OCI-LY7 (cell line): Measurements from ENCODE around the gene CDR2L.

Source experiments
- EZH2phosphoT487 ChIP-seq: fragments of 200-600 bp; sonication (generic); IDR thresholded peaks from 2 replicates; pipeline ENCODE4 v1.6.1; 2018; ENCODE audit warnings: low read depth, borderline replicate concordance, mild to moderate bottlenecking, mixed run types, antibody characterized with exemption, low read length, moderate library complexity, mixed read lengths
- TF ChIP-seq, protein P1 (sequence below): fragments of 200-600 bp; sonication (generic); conservative IDR thresholded peaks from 2 replicates; pipeline ENCODE4 v1.5.1; 2014; ENCODE audit warnings: mild to moderate bottlenecking, antibody characterized with exemption, low read length, moderate library complexity, mixed read lengths

DNA sequence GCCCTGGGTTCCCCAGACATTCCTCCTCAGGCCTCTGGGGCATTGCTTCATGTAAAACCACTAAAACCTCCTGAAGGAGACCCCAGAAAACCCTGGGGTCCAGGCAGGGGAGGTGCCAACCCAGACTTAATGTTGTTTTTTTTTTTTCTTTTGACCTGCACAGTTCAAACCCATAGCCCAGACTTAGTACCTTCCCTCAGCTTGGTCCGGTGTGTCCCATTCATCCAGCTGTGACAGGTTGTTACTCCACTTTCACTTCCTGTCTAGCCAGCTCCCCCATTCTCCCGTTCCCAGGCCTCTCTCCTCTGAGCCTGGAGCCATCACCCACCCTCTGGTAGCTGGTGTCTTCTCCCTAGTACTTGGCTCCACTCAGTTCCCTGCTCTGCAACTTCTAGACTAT is 4.8 kb downstream of the CDR2L start:
- TF ChIP-seq EZH2phosphoT487 = no peak
- TF ChIP-seq, protein P1, sequence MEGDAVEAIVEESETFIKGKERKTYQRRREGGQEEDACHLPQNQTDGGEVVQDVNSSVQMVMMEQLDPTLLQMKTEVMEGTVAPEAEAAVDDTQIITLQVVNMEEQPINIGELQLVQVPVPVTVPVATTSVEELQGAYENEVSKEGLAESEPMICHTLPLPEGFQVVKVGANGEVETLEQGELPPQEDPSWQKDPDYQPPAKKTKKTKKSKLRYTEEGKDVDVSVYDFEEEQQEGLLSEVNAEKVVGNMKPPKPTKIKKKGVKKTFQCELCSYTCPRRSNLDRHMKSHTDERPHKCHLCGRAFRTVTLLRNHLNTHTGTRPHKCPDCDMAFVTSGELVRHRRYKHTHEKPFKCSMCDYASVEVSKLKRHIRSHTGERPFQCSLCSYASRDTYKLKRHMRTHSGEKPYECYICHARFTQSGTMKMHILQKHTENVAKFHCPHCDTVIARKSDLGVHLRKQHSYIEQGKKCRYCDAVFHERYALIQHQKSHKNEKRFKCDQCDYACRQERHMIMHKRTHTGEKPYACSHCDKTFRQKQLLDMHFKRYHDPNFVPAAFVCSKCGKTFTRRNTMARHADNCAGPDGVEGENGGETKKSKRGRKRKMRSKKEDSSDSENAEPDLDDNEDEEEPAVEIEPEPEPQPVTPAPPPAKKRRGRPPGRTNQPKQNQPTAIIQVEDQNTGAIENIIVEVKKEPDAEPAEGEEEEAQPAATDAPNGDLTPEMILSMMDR = no peak
